AML-193 (cell line): ENCODE results near the gene PLCL2.

Experiments used
- DNase-seq, 2 experiments: peaks; one replicate each; lab custom pipeline; 2025; lab: John Stamatoyannopoulos, UW

The PLCL2 gene

GRCh38 chr3:17011728-17012338 is 127.1 kb downstream of the PLCL2 start:
- no peak for DNase-seq

GRCh38 chr3:17013050-17013449 is 128.3 kb downstream of the PLCL2 start:
- no peak for DNase-seq

- DNase-seq: no peak
Measured at GRCh38 chr3:17013571-17013970, 128.8 kb downstream of the PLCL2 start.

- DNase-seq: no peak
Measured at GRCh38 chr3:17014284-17014683, 129.5 kb downstream of the PLCL2 start.

- no peak for DNase-seq
Measured at GRCh38 chr3:17014709-17015108, 130.0 kb downstream of the PLCL2 start.

- DNase-seq: no peak
Measured at GRCh38 chr3:17021614-17022013, 136.9 kb downstream of the PLCL2 start.

GRCh38 chr3:17023006-17023664 is 138.4 kb downstream of the PLCL2 start:
- no peak for DNase-seq

GRCh38 chr3:17025594-17026139 is 140.9 kb downstream of the PLCL2 start:
- DNase-seq: no peak

GRCh38 chr3:17027318-17027717 is 142.6 kb downstream of the PLCL2 start:
- no peak for DNase-seq

- no peak for DNase-seq
Measured at GRCh38 chr3:17028363-17028762, 143.6 kb downstream of the PLCL2 start.

- no peak for DNase-seq
Measured at GRCh38 chr3:17030438-17030837, 145.7 kb downstream of the PLCL2 start.

- DNase-seq: no peak
Measured at GRCh38 chr3:17030956-17031652, 146.3 kb downstream of the PLCL2 start.

- DNase-seq: peak in 1 of 2 experiments; percentile 11
Measured at GRCh38 chr3:17032407-17033034, 147.8 kb downstream of the PLCL2 start.

GRCh38 chr3:17033516-17034168 is 148.9 kb downstream of the PLCL2 start:
- peak; percentile 59 to 74 for DNase-seq

- DNase-seq: no peak
Measured at GRCh38 chr3:17035033-17035432, 150.3 kb downstream of the PLCL2 start.

- DNase-seq: no peak
Measured at GRCh38 chr3:17035966-17036365, 151.2 kb downstream of the PLCL2 start.

GRCh38 chr3:17038141-17038540 is 153.4 kb downstream of the PLCL2 start:
- DNase-seq: no peak

- DNase-seq: no peak
Measured at GRCh38 chr3:17038900-17039553, 154.3 kb downstream of the PLCL2 start.

GRCh38 chr3:17039594-17039993 is 154.8 kb downstream of the PLCL2 start:
- no peak for DNase-seq

- DNase-seq: no peak
Measured at GRCh38 chr3:17040322-17040989, 155.7 kb downstream of the PLCL2 start.

GRCh38 chr3:17040990-17041377 is 156.2 kb downstream of the PLCL2 start:
- DNase-seq: no peak
